Cardiac muscle cell (in vitro differentiated cells and primary cell): Measurements from ENCODE around the gene MYD88. TPM values are rescaled to one million over a fixed set of nuclear protein-coding genes. Genes with fewer than 3 reads are reported as not detected.

Experiments
- DNase-seq, 2 donors: peaks; one replicate each; pipeline versions ENCODE4 v3.0.0 to v3.0.0-alpha.2; 2010 to 2017; ENCODE audit warnings: low read depth in 1 of 2, low spot score in 1 of 2
- H3K27ac ChIP-seq: fragments of 200-600 bp; sonication (generic); 2 replicates; pipeline ENCODE4 v1.5.1; 2016
- H3K27me3 ChIP-seq: fragments of 200-600 bp; sonication (generic); 2 replicates; pipeline ENCODE4 v1.6.0; 2016; ENCODE audit warnings: control low read depth
- H3K36me3 ChIP-seq: fragments of 200-600 bp; sonication (generic); 2 replicates; pipeline ENCODE4 v1.5.1; 2016; ENCODE audit warnings: control low read depth
- H3K4me1 ChIP-seq: fragments of 200-600 bp; sonication (generic); 2 replicates; pipeline ENCODE4 v1.8.1; 2017; ENCODE audit warnings: low read depth, mild to moderate bottlenecking, mixed run types
- H3K4me3 ChIP-seq: fragments of 200-600 bp; sonication (generic); 2 replicates; pipeline ENCODE4 v1.5.1; 2016; ENCODE audit warnings: mild to moderate bottlenecking
- H3K9me3 ChIP-seq: fragments of 200-600 bp; sonication (generic); 2 replicates; pipeline ENCODE4 v1.5.1; 2017; ENCODE audit warnings: low read depth, mild to moderate bottlenecking, control low read depth
- polyA plus RNA-seq: library from polyadenylated mRNA; unstranded; fragments of >200 nt; fragmentation: Nextera tagmentation; extraction: Ambion mirVana; gene quantifications from 2 replicates; pipeline ENCODE4 v1.2.1, GENCODE V29; 2016
- total RNA-seq: library from RNA; depleted of rRNA; stranded (reverse); fragments of >200 nt; gene quantifications from 2 replicates; pipeline ENCODE4 v1.2.3, GENCODE V29; 2016
- TF ChIP-seq, protein P1 (sequence below): IDR thresholded peaks from 2 replicates; pipeline ENCODE4 v1.5.1; 2012; ENCODE audit warnings: low read depth, mild to moderate bottlenecking, low read length

MYD88 gene
- total and polyA plus RNA-seq, 2 experiments from 2014 or later, result 2.5 to 7.2 TPM

DNA sequence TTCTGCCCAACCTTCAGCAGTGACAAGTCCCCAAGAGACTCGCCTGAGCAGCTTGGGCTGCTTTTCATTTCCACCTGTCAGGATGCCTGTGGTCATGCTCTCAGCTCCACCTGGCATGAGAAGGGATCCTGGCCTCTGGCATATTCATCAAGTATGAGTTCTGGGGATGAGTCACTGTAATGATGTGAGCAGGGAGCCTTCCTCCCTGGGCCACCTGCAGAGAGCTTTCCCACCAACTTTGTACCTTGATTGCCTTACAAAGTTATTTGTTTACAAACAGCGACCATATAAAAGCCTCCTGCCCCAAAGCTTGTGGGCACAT, 3.5 kb downstream of the MYD88 start:
- TF ChIP-seq, protein P1, sequence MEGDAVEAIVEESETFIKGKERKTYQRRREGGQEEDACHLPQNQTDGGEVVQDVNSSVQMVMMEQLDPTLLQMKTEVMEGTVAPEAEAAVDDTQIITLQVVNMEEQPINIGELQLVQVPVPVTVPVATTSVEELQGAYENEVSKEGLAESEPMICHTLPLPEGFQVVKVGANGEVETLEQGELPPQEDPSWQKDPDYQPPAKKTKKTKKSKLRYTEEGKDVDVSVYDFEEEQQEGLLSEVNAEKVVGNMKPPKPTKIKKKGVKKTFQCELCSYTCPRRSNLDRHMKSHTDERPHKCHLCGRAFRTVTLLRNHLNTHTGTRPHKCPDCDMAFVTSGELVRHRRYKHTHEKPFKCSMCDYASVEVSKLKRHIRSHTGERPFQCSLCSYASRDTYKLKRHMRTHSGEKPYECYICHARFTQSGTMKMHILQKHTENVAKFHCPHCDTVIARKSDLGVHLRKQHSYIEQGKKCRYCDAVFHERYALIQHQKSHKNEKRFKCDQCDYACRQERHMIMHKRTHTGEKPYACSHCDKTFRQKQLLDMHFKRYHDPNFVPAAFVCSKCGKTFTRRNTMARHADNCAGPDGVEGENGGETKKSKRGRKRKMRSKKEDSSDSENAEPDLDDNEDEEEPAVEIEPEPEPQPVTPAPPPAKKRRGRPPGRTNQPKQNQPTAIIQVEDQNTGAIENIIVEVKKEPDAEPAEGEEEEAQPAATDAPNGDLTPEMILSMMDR, result no peak
- H3K27me3 ChIP-seq, result peaks cover 9% of the 10 kb centered on the region
- H3K9me3 ChIP-seq, result no peaks in the 10 kb centered on the region
- no peak for DNase-seq
- no peak overlapping the region for H3K4me3 ChIP-seq
- no peaks in the 10 kb centered on the region for H3K4me1 ChIP-seq
- H3K36me3 ChIP-seq, result no peaks in the 10 kb centered on the region
- no peak overlapping the region for H3K27ac ChIP-seq

- no peak overlapping the region for H3K27ac ChIP-seq
- H3K4me3 ChIP-seq, result no peak overlapping the region
- no peaks in the 10 kb centered on the region for H3K4me1 ChIP-seq
- TF ChIP-seq, protein P1, result no peak
- no peaks in the 10 kb centered on the region for H3K36me3 ChIP-seq
- DNase-seq, result no peak
- H3K9me3 ChIP-seq, result no peaks in the 10 kb centered on the region
- peaks cover 9% of the 10 kb centered on the region for H3K27me3 ChIP-seq
Measured at GRCh38 chr3:38142959-38143358, 4.5 kb downstream of the MYD88 start.

GRCh38 chr3:38143511-38143910, 5.0 kb downstream of the MYD88 start:
- H3K36me3 ChIP-seq, result no peaks in the 10 kb centered on the region
- no peak overlapping the region for H3K4me3 ChIP-seq
- DNase-seq, result no peak
- peaks cover 9% of the 10 kb centered on the region for H3K27me3 ChIP-seq
- H3K9me3 ChIP-seq, result no peaks in the 10 kb centered on the region
- no peaks in the 10 kb centered on the region for H3K4me1 ChIP-seq
- H3K27ac ChIP-seq, result no peak overlapping the region
- TF ChIP-seq, protein P1, result no peak

DNA sequence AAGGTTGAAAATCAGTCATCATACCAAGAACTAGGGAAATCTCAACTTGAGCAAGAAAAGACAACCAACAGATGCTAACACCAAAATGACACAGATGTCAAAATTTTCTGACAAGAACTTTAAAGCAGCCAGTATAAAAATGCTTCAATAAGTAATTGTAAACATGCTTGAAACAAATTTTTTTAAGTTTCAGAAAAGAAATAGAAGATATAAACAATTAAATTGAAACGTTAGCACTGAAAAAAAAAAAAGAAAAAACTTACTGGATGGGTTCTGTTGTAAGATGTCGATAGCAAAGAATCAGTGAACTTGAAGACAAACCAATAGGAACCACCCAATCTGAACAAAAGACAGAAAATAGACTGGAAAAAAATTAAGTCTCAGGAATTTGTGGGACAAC, 8.0 kb downstream of the MYD88 start:
- no peaks in the 10 kb centered on the region for H3K9me3 ChIP-seq
- no peak overlapping the region for H3K27ac ChIP-seq
- DNase-seq, result no peak
- H3K4me3 ChIP-seq, result no peak overlapping the region
- TF ChIP-seq, protein P1, result no peak
- no peaks in the 10 kb centered on the region for H3K36me3 ChIP-seq
- no peaks in the 10 kb centered on the region for H3K4me1 ChIP-seq
- H3K27me3 ChIP-seq, result no peaks in the 10 kb centered on the region

DNA sequence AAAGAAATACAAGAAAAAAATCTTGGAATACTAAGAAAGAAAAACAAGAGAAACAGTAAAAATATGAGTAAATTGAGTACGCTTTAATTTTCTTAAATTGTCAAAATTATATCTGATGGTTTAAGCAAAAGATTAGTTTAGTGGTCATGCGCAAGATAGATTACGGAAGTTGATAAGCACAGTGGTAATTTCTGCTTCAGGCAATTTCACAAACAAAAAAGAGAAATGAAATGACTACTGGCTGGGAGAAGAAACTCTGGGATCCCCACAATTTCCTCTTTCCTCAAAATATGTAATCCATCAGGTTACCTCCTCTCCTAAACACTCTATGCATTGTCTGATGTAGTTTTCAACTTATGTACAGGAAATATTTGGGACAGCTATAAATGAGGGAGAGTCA, 9.0 kb downstream of the MYD88 start:
- no peaks in the 10 kb centered on the region for H3K9me3 ChIP-seq
- H3K4me3 ChIP-seq, result no peak overlapping the region
- H3K27ac ChIP-seq, result no peak overlapping the region
- no peak for DNase-seq
- TF ChIP-seq, protein P1, result no peak
- no peaks in the 10 kb centered on the region for H3K4me1 ChIP-seq
- no peaks in the 10 kb centered on the region for H3K36me3 ChIP-seq
- no peaks in the 10 kb centered on the region for H3K27me3 ChIP-seq

- Histone ChIP-seq H3K27ac (no peak overlapping the region), H3K27me3 (no peaks in the 10 kb centered on the region)
- TF ChIP-seq, protein P1, result no peak
Measured at GRCh38 chr3:38148311-38148882, 9.9 kb downstream of the MYD88 start.

More at GRCh38 chr3:38148311-38148882, 9.9 kb downstream of the MYD88 start:
- H3K4me1 ChIP-seq, result no peaks in the 10 kb centered on the region
- no peaks in the 10 kb centered on the region for H3K36me3 ChIP-seq
- DNase-seq, result no peak
- H3K9me3 ChIP-seq, result no peaks in the 10 kb centered on the region
- H3K4me3 ChIP-seq, result no peak overlapping the region
